HEK293T (cell line): ENCODE measurements around the gene FOXK2.

ENCODE experiments used
- FOXM1 ChIP-seq: fragments of 450-650 bp; IDR thresholded peaks from 2 replicates; pipeline ENCODE4 v1.6.1; 2017; ENCODE audit warnings: mild to moderate bottlenecking, borderline replicate concordance
- HDGF ChIP-seq: fragments of 450-650 bp; IDR thresholded peaks from 2 replicates; pipeline ENCODE4 v1.6.1; 2017; ENCODE audit warnings: antibody characterized with exemption, borderline replicate concordance
- LEF1 ChIP-seq: fragments of 450-650 bp; IDR thresholded peaks from 2 replicates; pipeline ENCODE4 v1.6.1; 2017; ENCODE audit warnings: mild to moderate bottlenecking, borderline replicate concordance
- SP1 ChIP-seq: fragments of 450-650 bp; IDR thresholded peaks from 2 replicates; pipeline ENCODE4 v1.6.1; 2017

- no peak for TF ChIP-seq FOXM1
- TF ChIP-seq SP1, result no peak
- no peak for TF ChIP-seq LEF1
- no peak for TF ChIP-seq HDGF
Observed at GRCh38 chr17:82638183-82638773, 118.7 kb downstream of the FOXK2 start.
